NCI-H748 treated with DMSO at 0.1 percent for 48 hours (cell line): ENCODE data around the gene RECK.

Experiments used
- DNase-seq: peaks from one replicate; lab custom pipeline; 2025; lab: John Stamatoyannopoulos, UW

Gene RECK

GRCh38 chr9:36140086-36141084, 103.7 kb downstream of the RECK start:
- no peak for DNase-seq

DNA sequence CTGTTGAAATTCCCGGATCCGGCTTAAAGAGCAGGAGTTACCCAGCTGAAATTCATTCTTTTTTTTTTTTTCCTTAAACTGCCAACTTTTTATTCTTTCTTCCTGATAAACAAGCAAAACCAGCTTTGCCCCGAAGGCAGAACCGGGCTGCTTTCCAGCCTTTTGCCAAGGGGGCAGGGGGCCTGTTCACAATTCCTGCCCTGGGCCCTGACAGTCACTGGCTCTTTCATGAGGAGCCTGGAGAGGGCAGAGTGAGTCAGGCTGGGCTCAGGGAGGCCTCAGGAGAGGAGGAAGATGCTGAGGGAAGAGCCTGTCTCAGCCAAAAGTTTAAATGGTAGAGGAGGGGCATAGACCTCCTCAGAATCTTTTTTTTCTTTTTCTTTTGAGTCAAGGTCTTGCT, 104.6 kb downstream of the RECK start:
- no peak for DNase-seq

DNA sequence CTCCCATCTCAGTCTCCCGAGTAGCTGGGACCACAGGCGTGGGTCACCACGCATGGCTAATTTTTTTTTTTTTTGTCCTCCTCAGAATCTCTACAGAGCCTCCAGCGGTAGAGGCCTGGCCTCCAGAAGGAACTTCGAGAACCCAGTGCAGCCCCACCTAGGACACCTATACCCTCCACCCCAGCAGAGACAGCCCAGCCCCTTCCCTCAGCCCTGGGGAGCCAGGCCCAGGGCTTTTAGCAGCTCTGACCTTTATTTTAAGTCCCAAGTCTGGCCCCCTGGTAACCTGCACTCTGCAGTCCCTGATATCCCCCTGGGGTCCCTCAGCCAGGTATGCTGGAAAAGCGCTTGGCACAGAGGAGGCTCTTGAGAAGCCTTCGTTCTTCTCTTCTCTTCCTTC, 105.0 kb downstream of the RECK start:
- no peak for DNase-seq

DNA sequence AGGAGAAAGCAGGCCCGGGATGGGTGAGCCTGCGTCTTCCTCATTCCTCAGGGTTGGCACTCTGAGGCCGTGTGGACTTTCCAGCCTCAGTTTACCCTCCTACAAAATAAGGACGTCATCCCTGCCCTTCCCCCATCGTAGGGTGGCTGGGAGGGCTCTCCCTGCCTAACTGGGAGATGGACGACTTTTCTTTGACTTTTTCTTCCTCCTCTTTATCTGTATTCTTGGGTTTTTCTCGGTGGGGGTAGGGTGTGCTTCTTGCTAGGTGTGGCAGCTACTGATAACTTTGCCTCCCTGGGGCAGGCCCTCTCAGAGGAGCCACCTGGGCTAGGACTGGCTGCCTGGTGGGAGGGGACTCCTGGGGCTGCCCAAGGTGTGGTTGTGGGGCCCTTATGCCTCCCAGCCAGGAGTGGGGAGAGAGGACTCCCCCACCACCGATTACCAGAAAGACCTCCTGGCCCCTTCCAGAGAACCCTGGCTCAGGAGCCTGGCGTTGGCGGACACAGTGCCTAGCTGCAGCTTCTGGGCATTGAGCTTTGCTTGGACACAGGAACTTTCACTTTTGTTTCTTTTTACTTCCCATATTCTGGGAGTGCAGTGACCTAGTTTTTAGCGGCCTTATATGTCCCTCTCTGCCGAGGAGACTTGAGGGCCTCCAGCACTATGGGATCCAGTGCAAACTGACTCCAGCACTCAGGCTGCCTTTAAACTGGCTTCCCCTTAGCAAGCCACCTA, 106.0 kb downstream of the RECK start:
- DNase-seq, result no peak

GRCh38 chr9:36143245-36143641, 106.5 kb downstream of the RECK start:
- DNase-seq, result no peak

GRCh38 chr9:36144309-36145232, 107.9 kb downstream of the RECK start:
- no peak for DNase-seq

DNA sequence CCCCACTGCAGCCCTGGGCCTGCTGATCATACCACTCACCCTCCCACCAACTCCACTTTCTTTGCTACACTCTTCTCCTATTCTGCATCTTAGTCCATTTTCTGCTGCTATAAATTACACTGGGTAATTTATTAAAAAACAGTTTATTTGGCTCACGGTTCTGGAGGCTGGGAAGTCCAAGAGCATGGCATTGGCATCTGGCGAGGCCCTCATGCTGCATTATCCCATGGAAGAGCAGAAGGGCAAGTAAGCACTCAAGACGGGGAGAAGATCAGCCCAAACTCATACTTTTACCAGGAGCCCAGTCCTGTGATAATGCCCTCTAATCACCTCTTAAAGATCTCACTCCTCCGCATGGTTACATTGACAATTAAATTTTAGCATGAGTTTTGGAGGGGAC, 109.3 kb downstream of the RECK start:
- no peak for DNase-seq

DNA sequence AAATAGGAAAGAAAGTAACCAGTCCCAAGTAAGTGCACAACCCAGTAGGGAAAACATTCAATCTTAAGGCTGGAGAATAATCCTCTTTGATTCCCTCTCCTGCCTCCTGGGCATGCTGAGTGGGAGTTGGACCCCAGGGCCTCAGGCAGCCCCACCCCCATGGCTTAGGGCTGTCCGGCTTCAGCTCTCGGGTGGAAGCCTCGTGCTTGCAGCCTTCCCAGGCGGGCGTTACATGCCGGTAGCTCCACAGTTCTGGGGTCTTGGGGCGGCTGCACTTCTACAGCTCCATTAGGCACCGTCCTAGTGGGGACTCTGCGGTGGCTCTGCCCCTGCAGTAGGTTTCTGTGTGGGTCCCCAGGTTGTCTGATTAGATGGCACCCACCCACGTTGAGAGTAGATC, 109.9 kb downstream of the RECK start:
- DNase-seq, result no peak

- no peak for DNase-seq
These were observed 110.9 kb downstream of the RECK start for GRCh38 chr9:36147441-36148175.

- DNase-seq, result no peak
These were observed 111.8 kb downstream of the RECK start for GRCh38 chr9:36148311-36149051.

DNA sequence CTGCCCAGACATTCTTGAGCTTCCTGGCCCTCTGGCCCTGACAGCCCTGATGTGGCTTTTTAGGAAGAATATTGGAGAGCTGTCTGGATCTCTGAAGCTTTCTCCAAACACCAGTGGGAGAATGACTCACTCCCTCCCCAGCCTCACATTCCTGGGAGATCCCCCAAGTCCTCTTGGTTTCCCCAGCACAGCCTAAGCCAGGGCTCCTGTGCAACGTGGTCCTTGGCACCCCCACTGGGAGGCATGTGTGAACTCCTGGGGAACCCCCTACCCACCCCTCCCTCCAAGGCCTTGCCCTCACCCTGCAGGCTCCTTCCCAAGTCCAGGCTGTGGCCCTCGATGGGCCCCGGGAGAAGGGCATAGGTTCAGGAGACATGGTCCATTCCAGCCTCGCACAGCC, 112.5 kb downstream of the RECK start:
- DNase-seq, result no peak

DNA sequence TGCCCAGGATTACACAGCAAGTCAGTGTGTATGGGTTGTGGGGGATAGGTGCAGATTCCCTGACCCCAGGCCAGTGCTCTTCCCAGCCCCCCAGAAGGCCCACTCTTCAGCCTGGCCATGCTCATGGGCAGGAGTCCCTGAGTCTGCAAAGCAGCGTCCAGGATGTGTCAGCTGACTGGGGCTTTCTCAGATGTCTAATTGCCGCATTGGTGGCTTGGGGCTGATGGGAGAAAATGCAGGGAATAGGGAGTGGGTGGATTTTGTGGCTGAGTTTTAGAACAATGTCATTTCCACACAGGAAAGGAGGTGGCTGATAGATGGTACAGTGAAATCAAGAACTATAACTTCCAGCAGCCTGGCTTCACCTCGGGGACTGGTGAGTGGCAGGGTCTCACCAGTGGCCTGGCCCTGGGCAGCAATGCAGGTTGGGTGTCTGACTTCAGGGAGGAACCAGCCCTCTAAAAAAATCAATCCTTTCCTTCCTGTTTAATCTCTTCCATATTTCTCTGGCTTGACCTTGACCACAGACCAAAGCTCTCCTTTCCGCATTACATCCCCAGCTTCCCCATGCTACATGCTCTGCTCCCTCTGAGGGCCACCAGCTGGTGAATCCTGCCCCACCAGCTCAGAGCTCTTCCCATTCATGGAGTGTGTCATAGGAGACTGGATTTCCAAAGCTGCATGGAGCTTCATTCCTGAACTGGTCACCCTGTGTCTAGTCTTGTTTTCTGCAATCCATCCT, 114.0 kb downstream of the RECK start:
- no peak for DNase-seq

DNA sequence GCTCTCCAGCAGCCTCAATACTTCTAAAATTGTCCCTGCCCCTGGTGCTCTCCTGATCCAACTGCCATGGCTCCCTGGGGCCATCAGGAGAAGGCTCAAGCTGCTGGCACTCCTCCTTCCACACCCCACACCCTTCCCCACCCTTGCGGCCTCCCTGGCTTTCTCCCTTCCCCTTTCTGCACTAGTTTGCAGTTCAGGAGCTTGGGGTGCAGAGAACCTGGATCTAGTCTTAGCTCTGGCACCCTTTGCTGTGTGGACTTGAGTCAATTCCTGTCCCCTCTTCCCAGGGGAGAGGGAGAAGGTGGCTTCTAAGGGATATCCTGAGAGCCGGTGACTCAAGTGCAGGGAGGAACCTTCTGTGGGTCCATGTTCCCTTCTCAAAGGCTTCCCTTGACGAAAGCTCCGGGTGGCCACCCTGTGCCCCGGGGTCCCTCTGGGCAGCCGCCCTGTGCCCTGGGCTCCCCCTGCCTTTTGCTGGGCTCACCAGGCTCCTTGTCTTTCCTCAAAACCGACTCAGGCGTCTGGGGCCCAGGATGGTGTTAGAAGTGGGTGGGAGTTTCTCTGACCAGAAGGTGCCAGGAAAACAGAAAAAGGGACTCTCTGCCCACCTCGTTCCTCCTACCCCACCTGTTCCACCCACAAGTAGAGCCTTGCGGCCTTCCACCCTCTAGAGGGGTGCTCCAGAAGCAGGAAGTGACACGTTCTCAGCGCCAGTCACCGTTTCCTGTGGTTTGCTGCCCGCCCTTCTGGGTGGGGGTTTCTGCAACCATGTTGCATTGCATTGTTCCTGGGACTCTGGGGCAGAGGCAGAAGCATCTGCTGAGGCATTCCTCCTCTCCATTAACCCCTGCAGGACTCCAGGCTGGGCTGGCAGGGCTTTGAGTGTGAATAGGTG, 114.8 kb downstream of the RECK start:
- DNase-seq, result no peak

DNA sequence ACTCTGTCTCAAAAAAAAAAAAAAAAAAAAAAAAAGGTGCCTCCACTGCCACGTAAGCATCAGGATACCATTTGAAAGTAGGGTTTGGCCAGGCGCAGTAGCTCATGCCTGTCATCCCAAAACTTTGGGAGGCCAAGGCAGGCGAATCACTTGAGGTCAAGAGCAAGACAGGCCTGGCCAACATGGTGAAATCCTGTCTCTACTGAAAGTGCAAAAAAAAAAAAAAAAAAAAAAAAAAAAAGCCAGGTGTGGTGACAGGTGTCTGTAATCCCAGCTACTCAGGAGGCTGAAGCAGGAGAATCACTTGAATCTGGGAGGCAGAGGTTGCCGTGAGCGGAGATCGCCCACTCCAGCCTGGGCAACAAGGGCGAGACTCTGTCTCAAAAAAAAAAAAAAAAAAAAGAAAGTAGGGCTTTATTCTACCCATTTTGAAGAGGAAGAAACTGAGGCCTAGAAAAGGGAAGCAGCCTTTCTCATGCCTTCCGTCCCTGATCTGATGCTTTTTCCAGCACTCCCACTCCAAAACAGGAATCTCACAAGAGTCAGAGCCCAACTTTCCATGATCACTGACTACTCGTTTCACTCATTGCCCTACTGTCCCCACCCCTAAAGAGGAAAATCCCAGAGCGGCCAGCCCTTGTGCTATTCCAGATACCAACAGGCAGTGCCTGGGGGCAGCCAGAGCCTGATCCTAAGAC, 116.2 kb downstream of the RECK start:
- DNase-seq, result no peak

DNA sequence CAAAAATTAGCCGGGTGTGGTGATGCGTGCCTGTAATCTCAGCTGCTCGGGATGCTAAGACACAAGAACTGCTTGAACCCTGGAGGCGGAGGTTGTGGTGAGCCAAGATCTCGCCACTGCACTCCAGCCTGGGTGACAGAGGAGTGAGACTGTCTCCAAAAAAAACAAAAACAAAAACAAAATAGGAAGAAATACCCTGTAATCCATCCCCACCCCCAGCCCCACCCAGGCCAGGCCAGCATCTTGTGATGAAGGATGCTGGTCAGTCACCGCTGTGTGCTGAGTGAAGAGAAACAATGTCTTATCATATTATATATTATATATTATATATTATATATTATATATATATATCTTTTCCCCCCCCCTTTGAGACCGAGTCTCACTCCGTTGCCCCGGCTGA, 117.0 kb downstream of the RECK start:
- DNase-seq, result no peak

- DNase-seq, result no peak
These were observed 117.7 kb downstream of the RECK start for GRCh38 chr9:36154331-36154952.

DNA sequence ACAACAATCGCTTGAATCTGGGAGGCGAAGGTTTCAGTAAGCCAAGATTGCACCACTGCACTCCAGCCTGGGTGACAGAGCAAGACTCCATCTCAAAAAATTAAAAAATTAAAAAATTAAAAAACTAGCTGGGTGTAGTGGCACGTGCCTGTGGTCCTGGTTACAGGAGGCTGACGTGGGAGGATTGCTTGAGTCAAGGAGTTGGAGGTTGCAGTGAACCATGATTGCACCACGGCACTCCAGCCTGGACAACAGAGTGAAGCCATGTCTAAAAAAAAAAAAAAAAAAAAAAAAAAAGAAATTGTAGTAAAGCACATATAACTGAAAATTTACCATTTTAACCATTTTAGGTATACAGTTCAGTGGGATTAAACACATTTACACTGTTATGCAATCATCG, 119.4 kb downstream of the RECK start:
- no peak for DNase-seq

DNA sequence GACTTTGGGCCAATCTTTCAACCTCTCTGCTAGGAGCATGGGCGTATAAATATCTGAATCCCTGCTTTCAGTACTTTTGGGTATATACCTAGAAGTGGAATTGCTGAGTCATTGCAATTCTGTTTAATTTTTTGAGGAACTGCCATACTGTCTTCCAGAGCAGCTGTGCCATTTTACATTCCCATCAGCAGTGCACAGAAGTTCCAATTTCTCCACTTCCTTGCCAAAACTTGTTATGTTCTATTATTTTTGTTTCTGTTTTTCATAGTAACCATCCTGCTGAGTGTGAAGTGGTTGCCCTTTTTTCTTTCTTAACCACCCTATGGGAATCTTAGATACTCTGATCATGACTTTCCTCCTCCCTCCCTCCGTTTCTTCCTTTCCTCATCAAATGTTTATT, 121.4 kb downstream of the RECK start:
- DNase-seq, result no peak
